Measurements from ENCODE around the gene RPS14. TPM values are rescaled to one million over a fixed set of nuclear protein-coding genes. Genes with fewer than 3 reads are reported as not detected.
A peak's percentile ranks its signal among the peaks of the same experiment; 100 is the strongest.

Gene RPS14
- total and polyA plus RNA-seq, 10 of the 15 experiments (the other 5 are each of a cell fraction or from before 2014, with no cell fraction given) = 2,295 to 4,047 (median 2,787) TPM

- BruUV-seq (replicated peaks) = no TSS peak
- no peaks in the 10 kb centered on the region for H3K79me2 ChIP-seq (ENCODE audit: control insufficient read depth, insufficient read depth, low read length)
- H3K9me3 ChIP-seq (replicated peaks; ENCODE audit: control insufficient read depth, insufficient read depth, low read length) = no peaks in the 10 kb centered on the region
- no peaks in the 10 kb centered on the region for H4K20me1 ChIP-seq (ENCODE audit: control insufficient read depth, insufficient read depth)
- in situ Hi-C loops (cut with MboI) = loop anchor here (5.0 kb wide), 1 partner anchor 86 kb away; no protein-coding TSS in a partner anchor
- peak overlapping the region; percentile 91 for H2AFZ ChIP-seq (ENCODE audit: control insufficient read depth, low read depth, low read length)
- SMC1A ChIA-PET (ENCODE audit: uncharacterized antibody, unreplicated experiment) = interaction anchor here (0.8 to 5.3 kb wide), 15 partner anchors 9 to 386 kb away, joined by 3 to 65 read pairs (median 3); partner anchors contain the start of gene IRGM
- peaks cover 35% of the 10 kb centered on the region for H3K4me1 ChIP-seq (ENCODE audit: control insufficient read depth, insufficient read depth, low read length)
- POLR2A ChIA-PET = interaction anchor here (0.6 to 3.7 kb wide), 9 partner anchors 12 to 386 kb away, joined by 3 to 25 read pairs (median 4); partner anchors contain the start of gene RPS14
- H3K27me3 ChIP-seq (replicated peaks in 1 of 2; ENCODE audit: control insufficient read depth in 2 of 2, insufficient read depth in 2 of 2, low read length in 1 of 2) = no peaks in the 10 kb centered on the region
- DNase-seq (ENCODE audit: low read depth, low spot score) (peak; percentile 39), FAIRE-seq (peak; percentile 52), ATAC-seq (peak; percentile 83)
- intact Hi-C loops (cut with micrococcal nuclease; ENCODE audit: unreplicated experiment) = loop anchor here (2.0 to 5.0 kb wide), 2 partner anchors 26 to 241 kb away; partner anchors contain the start of gene RBM22
- CTCF ChIA-PET = interaction anchor here (1.0 to 11.8 kb wide), 12 partner anchors 8 to 391 kb away, joined by 3 to 229 read pairs (median 26); partner anchors contain the start of genes IRGM and RPS14
- peak overlapping the region; percentile 83 for H3K4me2 ChIP-seq (ENCODE audit: control insufficient read depth, insufficient read depth)
- no peak overlapping the region for H3K4me3 ChIP-seq
- RAD21 ChIA-PET (ENCODE audit: unreplicated experiment) = interaction anchor here (0.8 to 9.0 kb wide), 11 partner anchors 11 to 386 kb away, joined by 3 to 143 read pairs (median 6); partner anchors contain the start of genes IRGM and RBM22
- WGBS (ENCODE audit: insufficient coverage, insufficient replicate concordance, low lambda C conversion rate, missing lambda C conversion rate) = 0% methylated on average over 2 of the region's 2 CpGs
- no peaks in the 10 kb centered on the region for H3K36me3 ChIP-seq (ENCODE audit: control insufficient read depth in 2 of 2, insufficient read depth in 2 of 2, low read length in 1 of 2)
- peak overlapping the region; percentile 70 for H3K27ac ChIP-seq (ENCODE audit: control insufficient read depth, insufficient read depth)
- peak overlapping the region; percentile 52 for H3K9ac ChIP-seq (ENCODE audit: control insufficient read depth, insufficient read depth, low read length)
- TF ChIP-seq JUND (IDR thresholded peaks at IDR 0.05; ENCODE audit: low read depth, low read length) (no peak), SRF (IDR thresholded peaks at IDR 0.05; ENCODE audit: low read depth in 2 of 2, low read length in 2 of 2) (no peak), RAD21 (IDR thresholded peaks at IDR 0.05; ENCODE audit: insufficient read depth, low read depth, low read length) (peak; percentile 5; the same call in 1 of the 2 replicates), KLF5 (IDR thresholded peaks at IDR 0.05; ENCODE audit: partially characterized antibody) (no peak), LARP7 (IDR thresholded peaks at IDR 0.05) (peak; percentile 58; the same call in 1 of the 2 replicates), BCL11A (IDR thresholded peaks at IDR 0.05; ENCODE audit: low read depth, low read length) (0 out of 2 replicates have a peak, but pooled peaks have one; percentile 7), E2F4 (IDR thresholded peaks at IDR 0.05; ENCODE audit: low read depth, low read length) (no peak), TARDBP (IDR thresholded peaks at IDR 0.05; ENCODE audit: borderline replicate concordance) (no peak), HCFC1 (IDR thresholded peaks at IDR 0.05; ENCODE audit: low read length) (no peak), GATAD2B (conservative IDR thresholded peaks at IDR 0.05; ENCODE audit: low read depth) (peak; percentile 86), ZNF207 (IDR thresholded peaks at IDR 0.05; ENCODE audit: borderline replicate concordance) (no peak), BRCA1 (IDR thresholded peaks at IDR 0.05; ENCODE audit: low read depth, low read length) (no peak), STAT1 (conservative IDR thresholded peaks at IDR 0.05) (no peak)
- TF ChIP-seq, protein P1, sequence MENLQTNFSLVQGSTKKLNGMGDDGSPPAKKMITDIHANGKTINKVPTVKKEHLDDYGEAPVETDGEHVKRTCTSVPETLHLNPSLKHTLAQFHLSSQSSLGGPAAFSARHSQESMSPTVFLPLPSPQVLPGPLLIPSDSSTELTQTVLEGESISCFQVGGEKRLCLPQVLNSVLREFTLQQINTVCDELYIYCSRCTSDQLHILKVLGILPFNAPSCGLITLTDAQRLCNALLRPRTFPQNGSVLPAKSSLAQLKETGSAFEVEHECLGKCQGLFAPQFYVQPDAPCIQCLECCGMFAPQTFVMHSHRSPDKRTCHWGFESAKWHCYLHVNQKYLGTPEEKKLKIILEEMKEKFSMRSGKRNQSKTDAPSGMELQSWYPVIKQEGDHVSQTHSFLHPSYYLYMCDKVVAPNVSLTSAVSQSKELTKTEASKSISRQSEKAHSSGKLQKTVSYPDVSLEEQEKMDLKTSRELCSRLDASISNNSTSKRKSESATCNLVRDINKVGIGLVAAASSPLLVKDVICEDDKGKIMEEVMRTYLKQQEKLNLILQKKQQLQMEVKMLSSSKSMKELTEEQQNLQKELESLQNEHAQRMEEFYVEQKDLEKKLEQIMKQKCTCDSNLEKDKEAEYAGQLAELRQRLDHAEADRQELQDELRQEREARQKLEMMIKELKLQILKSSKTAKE (IDR thresholded peaks at IDR 0.05; ENCODE audit: low read depth, poor library complexity, severe bottlenecking) = no peak
- TF ChIP-seq, protein P2, sequence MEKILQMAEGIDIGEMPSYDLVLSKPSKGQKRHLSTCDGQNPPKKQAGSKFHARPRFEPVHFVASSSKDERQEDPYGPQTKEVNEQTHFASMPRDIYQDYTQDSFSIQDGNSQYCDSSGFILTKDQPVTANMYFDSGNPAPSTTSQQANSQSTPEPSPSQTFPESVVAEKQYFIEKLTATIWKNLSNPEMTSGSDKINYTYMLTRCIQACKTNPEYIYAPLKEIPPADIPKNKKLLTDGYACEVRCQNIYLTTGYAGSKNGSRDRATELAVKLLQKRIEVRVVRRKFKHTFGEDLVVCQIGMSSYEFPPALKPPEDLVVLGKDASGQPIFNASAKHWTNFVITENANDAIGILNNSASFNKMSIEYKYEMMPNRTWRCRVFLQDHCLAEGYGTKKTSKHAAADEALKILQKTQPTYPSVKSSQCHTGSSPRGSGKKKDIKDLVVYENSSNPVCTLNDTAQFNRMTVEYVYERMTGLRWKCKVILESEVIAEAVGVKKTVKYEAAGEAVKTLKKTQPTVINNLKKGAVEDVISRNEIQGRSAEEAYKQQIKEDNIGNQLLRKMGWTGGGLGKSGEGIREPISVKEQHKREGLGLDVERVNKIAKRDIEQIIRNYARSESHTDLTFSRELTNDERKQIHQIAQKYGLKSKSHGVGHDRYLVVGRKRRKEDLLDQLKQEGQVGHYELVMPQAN (conservative IDR thresholded peaks at IDR 0.05) = no peak
Observed at GRCh38 chr5:150461231-150461630, 11.7 kb upstream of the RPS14 start.

Data from GM12878 (cell line).